T-helper 22 cell (primary cell): ENCODE results near the gene FOXK1.
"Not testable (repeated sequence)": the region's sequence is repeated elsewhere in the genome, so short reads cannot be mapped to it uniquely, and the experiment has no call there.

Source experiments
- DNase-seq: peaks from one replicate; pipeline ENCODE4 v3.0.0-alpha.2; 2020; ENCODE audit warnings: low read depth

Gene FOXK1

GRCh38 chr7:4800926-4801838, 119.1 kb downstream of the FOXK1 start:
- DNase-seq, result no peak

DNA sequence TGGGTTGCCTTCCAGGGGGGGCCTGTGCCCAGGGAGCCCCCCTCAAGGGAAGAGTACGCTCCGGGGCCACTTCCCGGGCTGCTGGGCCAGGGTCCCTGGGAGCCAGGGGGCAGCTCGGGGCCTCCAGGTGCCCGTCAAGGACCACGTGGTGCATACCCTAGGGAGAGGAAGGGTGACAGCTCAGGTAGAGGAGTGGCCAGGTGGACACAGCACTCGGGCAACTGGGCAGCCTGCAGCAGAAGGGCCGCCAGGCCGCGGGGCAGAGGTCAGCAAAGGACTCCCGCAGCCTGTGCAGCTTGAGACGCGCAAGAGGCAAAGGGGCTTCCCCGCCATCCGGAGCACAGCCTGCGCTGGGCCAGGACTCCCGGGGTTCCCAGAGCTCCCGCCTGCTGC, 119.7 kb downstream of the FOXK1 start:
- no peak for DNase-seq

DNA sequence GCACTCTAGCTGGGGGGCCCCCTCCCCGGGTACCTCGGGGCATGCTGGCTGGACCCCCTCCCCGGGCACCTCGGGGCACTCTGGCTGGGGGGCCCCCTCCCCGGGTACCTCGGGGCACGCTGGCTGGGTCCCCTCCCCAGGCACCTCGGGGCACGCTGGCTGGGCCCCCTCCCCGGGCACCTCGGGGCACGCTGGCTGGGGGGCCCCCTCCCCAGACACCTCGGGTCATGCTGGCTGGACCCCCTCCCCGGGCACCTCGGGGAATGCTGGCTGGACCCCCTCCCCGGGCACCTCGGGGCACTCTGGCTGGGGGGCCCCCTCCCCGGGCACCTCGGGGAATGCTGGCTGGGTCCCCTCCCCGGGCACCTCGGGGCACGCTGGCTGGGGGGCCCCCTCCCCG, 120.5 kb downstream of the FOXK1 start:
- DNase-seq, result not testable (repeated sequence)

- DNase-seq, result no peak
These were observed 121.5 kb downstream of the FOXK1 start for GRCh38 chr7:4803397-4804241.

GRCh38 chr7:4805110-4805983, 123.3 kb downstream of the FOXK1 start:
- no peak for DNase-seq

GRCh38 chr7:4805984-4806300, 123.8 kb downstream of the FOXK1 start:
- no peak for DNase-seq

DNA sequence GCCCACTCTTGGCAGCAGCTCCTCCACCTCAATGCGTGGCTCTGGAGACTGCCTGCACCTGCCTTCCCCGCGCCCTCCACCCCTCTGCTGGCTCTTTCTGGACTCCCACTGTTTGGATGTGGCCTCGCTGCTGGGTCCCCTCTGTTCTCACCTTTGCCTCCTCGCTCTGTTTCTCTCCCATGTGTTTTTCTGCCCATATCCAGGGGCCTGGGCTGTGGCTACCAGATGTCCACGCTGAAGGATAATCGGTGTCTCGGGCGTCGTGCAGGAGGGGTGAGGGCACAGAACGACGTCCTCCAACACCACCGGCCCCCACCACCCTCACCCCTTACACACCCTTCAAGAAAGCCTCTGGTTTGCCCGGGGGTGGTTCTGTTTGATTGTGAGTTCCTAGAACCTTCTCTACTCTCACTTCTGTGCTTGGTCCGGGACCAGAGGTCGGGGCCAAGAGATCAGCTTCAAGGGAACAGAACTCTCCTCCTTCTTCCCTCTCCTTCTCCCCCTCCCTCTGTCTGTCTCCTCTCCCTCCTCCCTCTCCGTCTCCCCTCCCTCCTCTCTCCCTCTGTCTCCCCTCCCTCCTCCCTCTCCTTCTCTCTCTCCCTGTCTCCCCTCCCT, 125.0 kb downstream of the FOXK1 start:
- no peak for DNase-seq

GRCh38 chr7:4807598-4808016, 125.5 kb downstream of the FOXK1 start:
- no peak for DNase-seq

DNA sequence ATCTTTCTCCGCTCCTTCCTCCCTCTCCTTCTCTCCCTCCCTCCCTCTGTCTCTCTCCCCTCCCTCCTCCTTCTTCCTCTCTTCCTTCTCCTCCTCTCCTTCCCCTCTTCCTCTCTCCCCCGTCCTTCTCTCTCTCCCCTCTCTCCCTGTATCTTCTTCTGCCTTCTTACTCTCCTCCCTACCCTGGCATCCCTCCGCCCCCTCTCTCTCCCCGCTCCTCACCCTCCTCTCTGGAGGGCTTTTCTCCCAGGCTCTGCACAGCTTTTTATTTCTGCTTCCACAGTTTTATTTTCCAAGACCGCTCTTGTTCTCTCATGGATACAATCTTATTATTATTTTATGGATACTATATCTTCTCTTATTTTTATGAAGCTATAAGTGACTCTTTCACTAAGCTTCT, 125.9 kb downstream of the FOXK1 start:
- no peak for DNase-seq

GRCh38 chr7:4808565-4808964, 126.5 kb downstream of the FOXK1 start:
- no peak for DNase-seq

GRCh38 chr7:4809091-4809591, 127.0 kb downstream of the FOXK1 start:
- no peak for DNase-seq

- no peak for DNase-seq
These were observed 127.6 kb downstream of the FOXK1 start for GRCh38 chr7:4809666-4810065.

DNA sequence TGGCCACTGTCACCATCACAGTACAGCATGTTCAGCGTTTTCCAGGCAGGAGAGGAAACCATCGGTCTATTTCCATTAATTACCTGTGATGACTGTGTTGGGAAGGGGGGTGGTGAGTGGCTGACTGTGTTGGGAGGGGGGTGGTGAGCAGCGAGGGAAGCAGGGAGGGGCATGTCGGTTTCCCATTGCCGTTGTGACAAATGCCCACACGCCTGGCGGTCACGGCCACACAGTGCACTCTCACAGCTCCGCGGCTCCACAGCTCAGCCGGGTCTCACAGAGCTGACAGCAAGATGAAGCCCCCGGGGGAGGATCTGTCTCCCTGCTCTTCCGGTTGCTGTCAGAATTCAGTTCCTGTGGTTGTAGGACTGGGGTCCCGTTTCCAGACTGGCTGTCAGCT, 132.3 kb downstream of the FOXK1 start:
- no peak for DNase-seq

DNA sequence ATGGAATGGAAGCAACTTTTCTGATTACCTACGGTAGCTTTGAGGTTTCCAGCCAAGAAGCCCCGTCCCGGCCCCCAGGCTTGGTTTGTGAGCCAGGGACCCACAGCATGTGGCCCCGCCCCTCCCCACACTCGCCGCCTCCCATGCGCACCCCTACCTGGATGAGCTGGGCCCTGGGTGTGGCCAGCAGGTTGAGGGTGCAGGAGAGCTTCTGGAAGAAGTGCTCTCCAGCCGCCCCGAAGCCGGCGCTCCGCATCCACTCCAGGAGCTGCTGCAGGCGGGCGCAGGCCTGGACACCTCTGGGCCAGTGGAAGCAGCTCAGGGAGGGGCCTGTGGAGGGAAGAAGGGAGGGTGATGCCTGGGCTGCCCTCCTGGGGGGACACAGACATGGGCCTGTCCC, 133.0 kb downstream of the FOXK1 start:
- no peak for DNase-seq

DNA sequence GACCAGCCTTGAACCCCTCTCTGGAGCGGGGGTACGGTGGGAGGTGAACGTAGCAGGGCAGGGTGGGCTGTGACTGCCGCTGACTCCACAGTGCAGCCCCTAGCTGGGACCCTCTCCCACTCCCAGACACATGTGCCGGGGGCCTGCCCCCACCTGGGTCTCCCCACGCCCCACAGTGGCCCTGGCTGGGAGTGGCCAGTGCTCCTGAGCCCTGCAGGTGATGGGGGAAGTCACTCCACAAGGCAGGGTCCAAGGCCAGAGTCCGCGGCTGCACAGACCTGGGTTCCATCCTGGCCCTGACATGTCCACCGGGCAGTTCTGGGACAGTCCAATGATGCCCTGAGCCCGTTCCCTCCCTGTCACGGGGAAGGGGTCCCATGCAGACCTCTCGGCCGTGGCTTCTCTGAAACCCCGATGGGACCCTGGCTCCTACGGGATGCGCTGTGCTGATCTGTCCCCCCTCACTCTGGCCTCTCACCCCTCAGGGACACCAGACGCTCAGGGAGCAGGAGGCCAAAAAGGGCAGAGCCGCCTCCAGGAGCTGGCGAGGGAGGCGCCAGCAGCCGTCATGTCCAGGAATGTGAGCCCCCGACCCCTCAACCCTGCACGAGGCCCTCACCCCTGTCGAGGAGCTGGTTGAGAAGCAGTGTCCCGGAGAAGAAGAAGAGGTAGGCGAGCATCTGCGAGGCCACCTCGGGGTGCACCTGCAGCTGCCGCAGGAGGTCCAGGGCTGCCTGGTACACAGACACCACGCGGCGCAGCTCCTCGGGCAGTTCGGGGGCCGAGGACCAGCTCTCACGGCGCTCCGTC, 133.7 kb downstream of the FOXK1 start:
- no peak for DNase-seq

- no peak for DNase-seq
These were observed 134.5 kb downstream of the FOXK1 start for GRCh38 chr7:4816419-4817080.

DNA sequence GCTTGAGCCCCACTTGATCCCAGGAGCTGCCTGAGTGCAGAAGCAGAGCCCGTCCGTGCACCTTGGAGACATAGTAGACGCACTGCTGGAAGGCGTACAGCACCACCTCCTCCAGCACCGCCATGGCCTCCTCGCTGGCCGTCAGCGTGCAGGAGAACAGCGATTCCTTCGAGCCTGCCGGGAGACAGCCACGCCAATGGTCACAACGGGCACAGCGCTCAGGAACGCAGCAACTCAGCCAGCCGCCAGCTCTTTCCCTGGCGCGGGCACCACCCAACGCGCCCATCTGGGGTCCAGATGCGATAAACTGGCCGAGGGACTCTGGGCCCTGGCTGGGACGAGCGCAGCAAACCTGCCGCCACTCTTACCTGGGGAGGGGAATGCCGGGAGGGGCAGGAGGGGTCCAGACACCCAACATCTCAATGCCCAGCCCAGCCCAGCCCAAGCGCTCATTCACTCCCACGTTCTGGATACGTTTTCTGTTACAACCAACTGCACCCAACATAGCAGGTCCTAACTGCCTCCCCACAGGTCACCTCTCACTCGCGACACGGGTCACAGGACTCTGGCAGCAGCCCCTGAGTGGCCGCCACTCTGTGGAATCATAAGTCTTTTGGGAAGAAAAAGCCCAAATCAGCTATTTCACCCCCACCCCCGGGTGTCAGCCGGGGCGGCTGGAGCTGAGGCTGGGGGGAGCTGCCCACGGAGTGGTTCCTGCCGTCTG, 135.2 kb downstream of the FOXK1 start:
- DNase-seq, result no peak

DNA sequence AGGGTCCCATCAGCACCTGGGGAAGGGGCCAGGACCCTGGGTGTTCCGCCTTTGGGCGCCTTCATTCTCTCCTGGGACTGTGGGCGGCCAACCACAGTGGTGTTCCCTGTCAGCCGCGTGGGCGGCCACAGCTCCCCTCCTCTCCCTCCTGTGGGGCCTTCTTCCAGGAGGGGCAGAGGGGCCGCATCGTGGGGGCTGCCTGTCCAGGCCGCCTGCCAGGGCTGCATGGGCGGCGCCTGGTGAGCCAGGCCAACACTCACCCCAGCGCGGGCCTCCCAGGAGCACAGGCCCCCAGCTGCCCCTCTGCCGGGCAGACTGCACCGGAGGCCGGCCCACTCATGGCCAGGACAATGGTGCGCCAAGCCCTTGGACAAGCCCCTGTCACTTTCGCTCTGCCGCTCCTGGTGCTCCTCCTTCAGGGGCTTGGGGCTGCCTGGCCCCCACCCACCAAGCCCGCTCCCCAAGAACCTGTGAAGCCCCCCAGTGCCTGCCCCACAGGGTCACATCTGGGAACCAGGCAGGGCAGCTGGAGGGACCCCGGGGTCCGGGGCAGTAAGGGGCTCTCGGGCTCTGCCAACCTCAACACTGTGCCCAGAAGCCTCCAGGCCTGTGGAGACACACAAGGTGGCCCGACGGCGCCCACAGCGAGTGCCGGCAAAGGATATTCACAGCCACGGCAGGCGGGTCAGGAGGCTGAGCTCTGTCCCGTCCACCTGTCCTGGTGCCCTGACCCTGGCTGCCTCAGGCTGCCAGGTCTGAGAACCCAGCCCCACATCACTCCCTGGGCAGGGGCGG, 136.1 kb downstream of the FOXK1 start:
- no peak for DNase-seq
